ENCODE results near the gene CNIH2.
"Not testable (repeated sequence)": the region's sequence is repeated elsewhere in the genome, so short reads cannot be mapped to it uniquely, and the experiment has no call there.

Gene CNIH2

DNA sequence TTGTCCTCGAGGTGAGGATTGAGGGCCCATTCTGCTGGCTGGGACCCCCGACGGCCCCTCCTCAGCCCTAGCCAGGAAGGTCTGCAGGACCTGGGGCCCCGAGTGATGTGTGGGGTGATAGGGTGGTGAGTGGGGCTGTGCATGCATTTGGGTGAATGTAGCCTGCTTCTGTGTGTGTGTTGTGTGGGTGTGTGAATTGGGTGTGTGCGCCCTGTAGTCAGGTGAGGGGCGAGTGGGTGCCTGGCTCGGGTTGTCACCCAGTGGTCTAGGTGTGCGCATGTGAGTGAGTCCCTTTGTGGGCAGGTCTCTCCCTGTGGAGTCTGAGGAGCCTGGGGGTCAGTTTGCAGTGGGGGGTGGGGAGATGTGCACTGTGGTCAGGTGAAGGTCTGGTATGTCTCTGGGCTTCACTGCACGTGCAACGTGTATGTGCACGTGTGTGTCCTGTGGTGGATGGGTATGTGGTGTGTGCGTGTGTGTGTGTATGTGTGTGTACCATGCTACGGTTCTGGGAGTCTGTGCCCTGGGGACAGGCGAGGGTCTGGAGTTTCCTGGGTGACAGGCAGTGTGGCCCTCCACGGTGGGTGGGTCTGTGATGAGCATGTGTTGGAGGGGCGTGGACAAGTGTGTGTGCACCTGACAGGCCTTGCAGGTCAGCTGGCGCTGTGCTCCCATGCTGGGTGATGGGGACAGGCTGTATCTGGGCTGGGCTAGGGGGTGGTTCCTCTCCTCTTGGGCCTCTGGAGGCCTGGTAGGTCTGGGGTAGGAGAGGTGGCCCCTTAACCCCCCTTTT is 14.8 kb downstream of the CNIH2 start:
- no peak for DNase-seq

DNA sequence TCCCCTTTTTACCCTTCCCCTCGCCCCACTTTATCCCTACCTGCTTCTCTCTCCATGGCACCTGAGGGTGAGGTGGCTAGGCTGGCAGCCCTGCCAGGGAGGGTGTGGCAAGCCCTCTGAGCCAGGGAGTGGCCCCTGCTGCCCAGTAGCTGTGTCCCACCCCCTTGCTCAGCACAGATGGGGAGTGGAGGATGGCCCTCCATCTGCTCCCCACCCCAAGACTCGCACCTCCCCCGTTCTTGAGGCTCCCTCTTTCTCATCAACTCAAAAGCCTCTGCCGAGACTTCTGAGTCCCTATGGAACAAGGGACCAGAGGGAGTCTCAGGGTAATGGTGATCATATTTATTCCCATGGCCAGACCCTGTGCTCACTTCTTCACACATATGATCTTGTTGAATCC is 15.4 kb downstream of the CNIH2 start:
- DNase-seq, result no peak

DNA sequence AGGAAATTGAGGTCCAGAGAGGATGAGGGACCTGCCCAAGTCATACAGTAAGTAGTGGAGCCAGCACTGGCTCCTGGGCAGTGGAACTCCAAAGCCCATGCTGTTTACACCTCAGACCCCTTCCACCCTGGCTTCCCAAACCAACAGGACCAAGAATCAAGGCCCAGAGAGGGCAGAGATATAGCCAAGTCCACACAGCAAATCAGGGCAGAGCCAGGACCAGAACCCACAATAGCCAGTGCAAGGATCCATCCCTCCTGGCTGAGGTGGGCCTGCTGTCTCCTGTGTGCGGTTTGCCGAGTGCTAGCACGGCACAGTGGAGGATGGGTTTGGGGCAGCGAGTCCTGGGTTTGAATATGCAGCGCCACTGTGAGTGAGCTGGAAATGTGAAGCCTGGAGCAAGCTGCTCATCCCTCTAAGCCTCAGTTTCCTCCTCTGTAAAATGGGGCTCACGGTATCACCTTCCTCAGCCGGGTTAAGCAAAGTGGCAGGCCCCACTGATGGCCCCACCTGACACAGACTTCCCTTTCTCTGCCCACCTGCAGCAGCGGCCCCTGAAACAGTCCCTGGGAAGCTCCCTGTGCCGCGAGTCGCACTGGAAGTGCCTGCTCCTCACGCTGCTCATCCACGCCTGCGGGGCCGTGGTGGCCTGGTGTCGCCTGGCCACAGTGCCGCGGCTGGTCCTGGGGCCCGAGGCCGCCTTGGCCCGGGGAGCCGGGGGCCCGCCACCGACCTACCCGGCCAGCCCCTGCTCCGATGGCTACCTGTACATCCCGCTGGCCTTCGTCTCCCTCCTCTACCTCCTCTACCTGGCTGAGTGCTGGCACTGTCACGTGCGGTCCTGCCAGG is 16.0 kb downstream of the CNIH2 start:
- DNase-seq, result no peak

DNA sequence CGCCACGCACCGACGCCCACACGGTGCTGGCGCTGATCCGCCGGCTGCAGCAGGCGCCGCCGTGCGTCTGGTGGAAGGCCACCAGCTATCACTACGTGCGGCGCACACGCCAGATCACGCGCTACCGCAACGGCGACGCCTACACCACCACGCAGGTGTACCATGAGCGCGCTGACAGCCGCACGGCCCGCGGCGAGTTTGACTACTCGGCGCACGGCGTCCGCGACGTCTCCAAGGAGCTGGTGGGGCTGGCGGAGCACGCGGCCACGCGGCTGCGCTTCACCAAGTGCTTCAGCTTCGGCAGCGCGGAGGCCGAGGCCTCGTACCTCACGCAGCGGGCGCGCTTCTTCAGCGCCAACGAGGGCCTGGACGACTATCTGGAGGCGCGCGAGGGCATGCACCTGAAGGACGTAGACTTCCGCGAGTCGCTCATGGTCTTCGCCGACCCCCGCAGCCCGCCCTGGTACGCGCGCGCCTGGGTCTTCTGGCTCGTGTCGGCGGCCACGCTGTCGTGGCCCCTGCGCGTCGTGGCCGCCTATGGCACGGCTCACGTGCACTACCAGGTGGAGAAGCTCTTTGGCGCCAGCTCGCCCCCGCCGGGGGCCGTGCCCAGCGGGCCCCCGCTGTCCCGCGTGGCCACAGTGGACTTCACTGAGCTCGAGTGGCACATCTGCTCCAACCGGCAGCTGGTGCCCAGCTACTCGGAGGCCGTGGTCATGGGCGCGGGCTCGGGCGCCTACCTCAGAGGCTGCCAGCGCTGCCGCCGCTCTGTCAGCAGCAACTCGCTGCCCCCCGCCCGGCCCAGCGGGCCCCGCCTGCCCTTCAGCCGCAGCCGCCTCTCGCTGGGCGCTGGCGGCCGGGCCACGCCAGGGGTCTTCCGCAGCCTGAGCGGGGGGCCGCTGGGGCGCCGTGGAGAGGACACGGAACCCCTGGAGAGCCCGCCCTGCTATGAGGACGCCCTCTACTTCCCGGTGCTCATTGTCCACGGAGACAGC is 16.9 kb downstream of the CNIH2 start:
- no peak for DNase-seq

DNA sequence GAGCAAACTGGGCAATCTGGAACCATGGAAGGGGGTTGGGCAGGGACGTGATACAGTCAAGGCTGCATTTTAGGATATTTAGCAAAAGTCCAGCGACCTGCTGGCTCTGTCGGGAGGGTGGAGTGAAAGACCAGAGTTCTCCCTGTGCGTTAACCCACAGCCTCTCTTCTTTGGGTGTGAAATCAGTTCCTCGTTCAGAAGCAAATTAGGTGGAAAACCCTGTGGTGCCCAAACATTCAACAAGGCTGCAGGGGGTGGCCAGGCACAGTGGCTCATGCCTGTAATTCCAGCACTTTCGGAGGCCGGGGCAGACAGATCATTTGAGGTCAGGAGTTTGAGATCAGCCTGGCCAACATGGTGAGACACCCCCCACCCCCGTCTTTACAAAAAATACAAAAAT is 19.6 kb downstream of the CNIH2 start:
- no peak for DNase-seq

DNA sequence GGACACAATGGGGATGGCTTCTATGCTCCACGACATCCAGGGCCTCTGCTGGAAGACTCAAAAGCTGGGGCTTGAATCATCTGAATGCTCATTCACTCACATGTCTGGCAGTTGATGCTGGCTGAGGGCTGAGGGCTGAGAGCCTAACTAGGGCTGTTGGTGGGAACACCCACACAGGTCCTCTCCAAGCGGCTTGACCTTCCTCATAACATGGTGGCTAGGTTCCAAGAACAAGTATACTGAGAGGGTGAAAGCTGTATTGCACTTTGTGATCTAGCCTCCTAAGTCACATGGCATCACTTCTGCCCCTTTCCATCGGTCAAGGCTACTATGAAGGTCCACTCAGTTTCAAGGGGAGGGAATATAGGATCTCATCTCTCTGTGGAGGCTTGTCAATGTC is 21.2 kb downstream of the CNIH2 start:
- DNase-seq, result no peak

DNA sequence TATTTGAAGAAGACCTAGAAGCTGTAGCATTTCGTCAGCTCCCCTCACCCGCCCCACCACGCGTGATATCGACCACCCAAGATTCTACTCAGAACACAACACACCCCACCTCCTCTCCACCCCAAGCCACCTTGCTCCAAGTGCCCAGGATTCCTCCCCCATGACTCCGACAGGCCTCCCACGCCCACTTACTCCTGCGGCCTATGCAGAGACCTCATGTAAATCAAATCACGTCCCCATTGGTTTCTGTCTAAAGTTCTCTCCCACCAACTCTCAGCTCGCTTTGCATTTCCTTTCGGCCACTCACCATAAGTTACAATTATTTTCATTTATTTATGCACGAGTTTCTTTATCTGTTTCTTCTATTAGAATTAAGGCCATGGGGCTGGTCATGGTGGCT is 24.7 kb downstream of the CNIH2 start:
- DNase-seq, result no peak

DNA sequence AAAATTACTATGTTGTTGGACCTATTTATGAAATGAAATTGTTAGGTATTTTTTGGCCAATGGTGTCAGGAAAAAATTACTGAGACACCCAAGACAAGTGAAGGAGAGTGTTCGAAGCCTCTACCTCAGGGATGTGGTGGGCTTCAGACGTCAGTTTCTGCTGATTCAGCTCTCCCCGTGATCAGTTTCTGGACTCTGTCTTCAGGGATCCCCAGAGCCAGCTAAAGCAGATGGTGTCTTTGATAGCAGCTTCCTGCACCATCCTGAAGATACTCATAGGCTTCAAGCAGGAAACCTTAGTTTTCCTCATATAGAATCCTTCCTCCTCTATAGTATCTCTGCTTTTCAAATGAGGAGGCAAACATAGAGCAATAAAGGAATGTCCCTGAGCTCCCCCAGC is 31.5 kb downstream of the CNIH2 start:
- DNase-seq, result no peak

DNA sequence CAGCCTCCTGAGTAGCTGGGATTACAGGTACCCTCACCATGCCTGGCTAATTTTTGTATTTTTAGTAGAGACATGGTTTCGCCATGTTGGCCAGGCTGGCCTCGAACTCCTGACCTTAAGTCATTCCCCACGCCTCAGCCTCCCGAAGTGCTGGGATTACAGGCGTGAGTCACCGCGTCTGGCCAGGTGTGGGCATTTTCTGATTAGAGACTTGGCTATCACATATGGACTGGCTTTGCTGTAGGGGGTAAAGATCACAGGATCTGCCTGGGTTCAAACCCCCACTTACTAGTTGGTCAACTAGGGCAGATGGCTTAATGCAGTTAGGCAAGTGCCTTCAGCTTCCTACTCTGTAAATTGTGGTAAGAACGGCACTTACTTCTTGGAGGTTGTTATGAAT is 32.3 kb downstream of the CNIH2 start:
- DNase-seq, result no peak

DNA sequence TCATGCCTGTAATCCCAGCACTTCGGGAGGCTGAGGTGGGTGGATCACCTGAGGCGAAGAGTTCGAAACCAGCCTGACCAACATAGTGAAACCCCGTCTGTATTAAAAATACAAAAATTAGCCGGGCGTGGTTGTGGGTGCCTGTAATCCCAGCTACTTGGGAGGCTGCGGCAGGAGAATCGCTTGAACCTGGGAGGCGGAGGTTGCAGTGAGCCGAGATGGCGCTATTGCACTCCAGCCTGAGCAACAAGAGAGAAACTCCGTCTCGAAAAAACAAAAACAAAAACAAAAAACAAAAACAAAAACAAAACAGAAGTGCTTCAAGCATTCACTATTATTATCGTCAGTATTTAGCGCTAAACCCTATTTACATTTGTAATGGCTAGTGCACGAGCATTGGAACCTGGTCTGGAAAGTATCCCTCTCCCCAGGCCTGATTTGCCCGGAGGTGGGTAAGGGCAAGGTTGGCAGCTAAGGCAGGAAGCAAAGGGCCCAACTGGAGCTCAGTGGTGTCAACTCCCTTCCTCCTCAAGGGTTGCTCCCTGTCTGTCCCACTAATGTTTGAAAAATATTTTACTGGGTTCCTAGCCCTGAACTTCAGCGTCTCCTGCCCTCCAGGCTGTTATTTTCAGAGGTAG is 32.9 kb downstream of the CNIH2 start:
- not testable (repeated sequence) for DNase-seq

DNA sequence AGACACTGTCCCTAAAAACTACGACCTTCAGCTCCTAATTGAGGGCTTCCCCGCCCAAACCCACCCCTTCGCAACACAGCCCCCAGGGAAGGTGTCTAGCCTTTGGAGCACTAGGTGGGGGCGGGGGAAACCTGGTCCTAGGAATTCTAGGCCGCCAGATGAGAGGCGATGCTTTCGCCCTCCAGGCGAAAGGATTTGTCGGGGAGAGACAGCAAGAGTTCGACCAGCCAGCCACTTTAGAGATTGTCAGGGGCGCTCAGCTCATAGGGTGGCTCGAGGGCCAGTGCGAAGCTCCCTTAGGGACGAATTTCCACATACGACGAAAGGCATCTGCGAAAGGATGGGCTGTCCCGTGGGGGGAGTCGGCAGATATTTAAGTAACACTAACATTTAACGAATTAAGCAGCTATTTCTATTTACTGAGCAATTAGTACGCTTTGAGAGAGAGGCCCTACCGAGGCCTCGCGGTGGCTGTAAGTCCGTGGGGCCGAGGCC is 33.5 kb downstream of the CNIH2 start:
- no peak for DNase-seq

DNA sequence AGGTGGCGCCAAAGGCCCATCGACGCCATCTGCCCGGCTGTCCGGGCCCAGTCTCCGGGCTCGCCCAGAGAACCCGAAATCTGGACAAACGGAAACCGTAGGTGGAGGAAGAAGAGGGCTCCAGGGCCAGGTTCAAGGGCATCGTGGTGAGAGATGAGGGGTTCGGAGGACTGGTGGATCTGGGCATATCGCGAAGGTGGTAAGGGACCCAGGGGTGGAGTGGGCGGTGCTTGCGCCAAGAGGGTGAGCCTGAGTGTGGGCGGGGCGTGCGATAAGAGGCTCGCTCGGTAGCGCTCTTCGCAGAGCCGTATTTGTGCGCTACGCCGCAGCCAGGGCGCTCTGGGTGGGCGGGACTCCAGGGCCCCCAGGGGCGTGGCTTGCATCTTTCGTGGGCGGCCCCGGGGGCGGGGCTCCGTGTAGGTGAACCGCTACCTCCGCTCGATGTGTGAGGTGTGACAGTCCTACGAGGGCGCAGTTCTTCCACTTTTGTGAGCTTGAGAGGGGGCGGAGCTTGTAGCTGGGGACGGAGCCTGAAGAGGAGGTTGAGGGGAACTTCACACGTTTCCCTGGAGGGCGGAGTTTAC is 34.1 kb downstream of the CNIH2 start:
- DNase-seq, result peak; percentile 90

DNA sequence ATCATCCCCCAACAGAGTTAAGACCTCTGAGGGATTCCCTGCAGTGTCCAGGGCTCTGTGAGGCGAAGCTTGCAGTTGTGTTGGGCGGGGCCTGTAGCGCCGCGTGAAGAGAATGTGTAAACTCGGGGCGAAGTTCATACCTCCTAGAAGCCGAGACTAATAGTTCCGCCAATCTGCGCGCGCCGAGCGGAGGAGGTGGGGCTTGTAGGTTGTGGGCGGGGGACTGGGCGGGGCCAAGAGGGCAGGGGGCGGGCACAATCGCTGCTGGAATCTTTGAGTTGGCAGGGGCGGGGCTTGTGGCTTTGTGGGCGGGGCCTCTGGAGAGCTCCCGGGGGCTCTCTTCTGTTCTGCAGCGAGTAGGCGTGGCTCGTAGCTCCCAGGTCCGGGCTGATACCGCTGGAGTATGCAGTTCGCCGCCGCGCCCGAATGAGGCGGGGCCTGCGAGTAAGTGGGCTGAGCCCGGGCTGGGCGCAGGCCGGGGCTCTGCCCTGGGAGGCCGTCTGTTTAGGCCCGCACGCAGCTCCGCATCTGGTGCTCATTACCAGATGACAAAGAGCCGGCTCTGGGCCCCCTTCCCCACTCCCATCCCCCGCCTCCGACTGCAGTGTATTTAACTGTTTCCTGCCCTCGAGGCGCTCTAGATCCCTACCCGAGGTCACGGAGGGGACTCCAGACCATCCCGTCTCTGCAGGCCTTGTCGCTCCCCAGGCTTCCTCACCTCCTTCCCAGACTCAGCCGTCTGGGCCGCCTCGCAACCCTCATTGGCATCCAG is 34.8 kb downstream of the CNIH2 start:
- DNase-seq, result peak; percentile 99

DNA sequence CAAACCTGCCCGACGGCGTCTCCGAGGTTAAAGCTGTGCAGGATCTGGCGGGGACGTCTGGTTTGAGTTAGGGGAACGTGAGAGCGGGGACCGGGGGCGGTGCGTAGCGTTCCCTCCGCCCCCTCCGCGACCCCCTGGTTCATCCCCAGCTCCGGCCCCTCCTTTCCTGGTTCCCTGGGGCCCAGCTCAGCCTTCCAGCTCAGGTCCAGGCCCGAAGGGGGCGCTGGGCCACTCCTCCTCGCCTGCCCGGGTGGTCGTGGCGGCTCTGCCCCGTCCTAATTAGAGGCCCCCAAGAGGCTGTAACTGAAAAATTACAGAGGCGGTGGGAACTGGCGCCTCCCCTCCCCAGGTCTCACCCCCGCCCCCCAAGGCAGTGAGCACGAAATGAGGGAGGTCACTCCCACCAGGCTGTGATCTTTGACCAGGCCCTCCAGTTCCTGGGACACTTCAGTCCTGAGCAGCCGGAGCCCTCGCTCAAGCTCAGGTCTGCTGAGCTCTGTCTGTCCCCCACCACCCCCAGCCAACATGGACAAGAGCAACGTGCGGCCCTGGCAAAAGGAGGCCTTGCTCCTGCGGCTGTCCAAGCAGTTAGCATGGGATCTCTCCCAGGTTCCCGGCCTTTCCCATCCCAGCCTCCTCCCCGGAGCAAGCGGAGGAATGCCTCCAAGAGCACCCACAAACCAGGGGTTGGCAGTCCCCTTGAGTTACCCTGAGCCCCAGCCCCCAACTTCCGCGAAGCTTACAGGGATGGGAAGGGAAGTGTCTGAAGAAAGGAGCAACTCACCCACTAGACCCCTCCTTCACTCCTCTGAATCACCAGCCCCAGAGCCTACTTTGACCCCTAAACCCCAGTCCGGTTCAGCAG is 35.6 kb downstream of the CNIH2 start:
- peak; percentile 50 for DNase-seq

DNA sequence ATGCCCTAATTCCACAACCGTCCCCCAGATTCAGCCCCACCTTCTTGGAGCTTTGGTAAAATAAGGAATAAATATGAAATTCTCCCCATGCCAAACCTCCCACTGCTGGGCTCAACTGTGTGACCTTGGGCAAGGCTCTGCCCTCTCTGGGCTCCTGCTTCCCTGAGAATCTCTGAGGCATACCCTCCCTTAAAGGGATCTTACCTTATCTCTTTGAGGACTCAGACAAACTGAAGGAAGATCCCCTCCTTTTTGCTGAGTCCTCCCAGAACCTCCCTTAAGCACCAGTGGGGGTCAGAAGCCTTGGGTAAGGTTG is 36.2 kb downstream of the CNIH2 start:
- DNase-seq, result no peak

DNA sequence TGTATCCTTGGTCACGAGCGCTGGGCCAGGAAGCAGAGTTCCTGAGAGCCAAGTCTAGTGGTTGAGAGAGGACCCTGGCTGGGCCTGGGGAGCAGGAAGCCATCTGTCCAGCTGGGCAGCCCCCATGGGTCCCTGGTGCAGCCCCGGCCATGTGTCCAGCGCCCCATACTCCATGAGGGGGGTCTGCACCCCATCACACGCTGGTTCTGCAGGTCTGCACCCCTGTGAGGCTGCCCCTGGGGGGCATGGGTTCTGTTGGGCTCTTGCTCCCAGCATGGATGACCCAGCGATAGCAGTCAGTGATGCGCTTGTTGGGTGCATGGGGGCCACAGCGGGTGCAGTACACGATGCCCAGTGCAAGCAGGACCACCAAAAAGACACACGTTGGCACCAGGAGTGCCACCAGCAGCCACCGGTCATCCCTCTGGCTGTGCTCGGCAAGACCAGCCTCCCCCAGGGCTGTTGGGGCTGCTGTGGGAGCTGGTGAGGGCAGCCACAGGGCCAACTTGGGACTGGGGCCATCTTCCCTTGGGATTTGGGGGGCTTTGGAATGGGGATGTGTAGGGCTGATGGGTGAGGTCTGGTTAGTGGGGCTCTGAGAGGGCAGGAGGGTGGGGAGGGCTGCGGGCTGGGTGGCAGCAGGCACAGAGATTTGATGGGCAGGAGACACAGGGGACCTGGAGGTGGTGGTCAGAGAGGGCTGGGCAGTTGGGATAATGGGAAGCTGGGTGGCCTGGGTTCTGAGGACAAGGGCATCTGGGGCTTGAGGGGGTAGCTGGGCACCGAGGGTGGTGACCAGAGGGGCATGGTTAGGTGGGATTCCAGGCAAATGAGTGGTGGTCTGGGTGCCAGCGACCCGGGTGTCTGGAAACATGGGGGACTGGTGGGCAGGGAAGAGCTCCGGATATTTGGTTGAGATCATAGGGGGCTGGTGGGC is 36.9 kb downstream of the CNIH2 start:
- no peak for DNase-seq

DNA sequence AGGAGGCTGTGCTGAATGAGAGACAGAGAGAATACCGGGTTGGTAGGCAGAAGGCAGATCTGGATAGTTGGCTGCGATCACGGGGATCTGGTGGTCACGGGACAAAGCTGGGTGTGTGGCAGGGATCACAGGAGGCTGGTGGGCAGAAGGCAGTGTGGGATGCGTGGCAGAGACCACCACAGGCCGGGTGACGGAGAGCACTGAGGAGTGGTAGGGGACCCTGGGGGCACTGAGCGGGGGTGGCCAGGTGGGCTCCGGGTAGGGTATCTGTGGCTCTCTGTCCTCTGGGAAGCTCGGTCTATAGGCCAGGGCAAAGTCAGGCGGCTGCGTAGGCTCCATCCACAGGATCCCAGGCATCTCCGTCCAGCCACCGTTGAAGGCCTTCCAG is 37.5 kb downstream of the CNIH2 start:
- no peak for DNase-seq

DNA sequence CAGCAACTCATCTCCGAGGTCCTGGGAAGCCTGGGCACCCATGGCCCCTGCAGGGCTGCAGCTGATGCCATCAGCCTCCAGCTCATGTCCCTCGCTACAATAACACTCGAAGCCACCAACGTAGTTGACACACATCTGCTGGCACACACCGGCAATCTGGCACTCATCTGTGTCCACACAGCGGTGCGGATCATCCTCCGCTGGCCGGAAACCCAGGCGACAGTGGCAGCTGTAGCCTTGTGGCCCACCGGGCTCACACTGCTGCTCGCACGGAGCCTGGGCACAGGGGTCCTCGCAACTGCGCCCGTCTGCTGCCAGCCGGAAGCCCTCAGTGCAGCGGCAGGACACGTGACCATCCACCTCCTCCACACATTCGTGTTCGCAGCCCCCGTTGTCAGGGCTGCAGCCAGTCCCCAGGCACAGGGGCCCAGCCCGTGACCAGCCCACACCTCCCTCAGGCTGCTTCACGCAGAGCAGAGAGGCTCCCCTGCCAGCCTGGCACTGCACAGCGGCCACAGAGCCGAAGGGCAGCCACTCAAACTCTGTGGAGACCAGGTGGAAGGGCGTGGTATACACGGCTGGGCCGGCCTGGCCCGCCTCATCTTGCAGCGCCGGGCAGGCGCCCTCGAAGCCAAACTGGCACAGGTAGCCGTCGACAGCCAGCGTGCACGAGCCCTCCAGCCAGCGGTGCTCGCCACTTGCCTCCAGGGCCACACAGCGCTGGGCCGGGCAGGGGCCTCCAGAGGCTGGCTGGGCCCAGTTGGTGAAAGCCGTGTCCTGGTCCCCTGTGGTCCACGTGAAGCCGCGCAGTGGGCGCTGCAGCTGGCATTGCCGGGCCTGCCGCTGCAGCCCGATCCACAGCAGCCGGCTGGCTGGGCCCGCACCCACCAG is 38.2 kb downstream of the CNIH2 start:
- DNase-seq, result peak; percentile 32

All from fibroblast of skin of back (primary cell).